IMR-90 (cell line): ENCODE measurements around the gene CDH13. TPM values are rescaled to one million over a fixed set of nuclear protein-coding genes. Genes with fewer than 3 reads are reported as not detected.

Source experiments
- ATAC-seq: fragments of 200-7000 bp; cut with Tn5 transposase; 2 replicates; pipeline ENCODE4 v1.9.1; 2020; ENCODE audit warnings: low read depth, mild to moderate bottlenecking, moderate library complexity
- BruUV-seq: library from RNA; stranded (reverse); fragments of 400-500 nt; replicated peaks from 2 replicates; lab custom pipeline; 2021; lab: Mats Ljungman, UMichigan
- CTCF ChIA-PET: fragments of 300-600 bp; formaldehyde crosslinking; extraction: SDS; loops from one replicate; lab custom pipeline; 2021; ENCODE audit warnings: antibody characterized with exemption; lab: Yijun Ruan, JAX
- POLR2A ChIA-PET: fragments of 300-600 bp; sonication (Branson Sonifier 250); formaldehyde crosslinking; loops from one replicate; lab custom pipeline; 2022; ENCODE audit warnings: antibody characterized with exemption; ENCODE audit not compliant: unreplicated experiment; lab: Charles Lee
- DNase-seq: peaks from one replicate; pipeline ENCODE4 v3.0.0; 2013
- H2AFZ ChIP-seq: replicated peaks from 2 replicates; pipeline ENCODE3; 2013; ENCODE audit warnings: low read length, mild to moderate bottlenecking; ENCODE audit not compliant: poor library complexity
- H2AK5ac ChIP-seq: 2 replicates; pipeline ENCODE4 v1.6.1; 2013; ENCODE audit warnings: low read depth, low read length, inconsistent platforms
- H2AK9ac ChIP-seq: replicated peaks from 2 replicates; pipeline ENCODE3; 2013; ENCODE audit warnings: mild to moderate bottlenecking, low read depth, low read length, moderate library complexity; ENCODE audit not compliant: poor library complexity
- H2BK120ac ChIP-seq: 2 replicates; pipeline ENCODE4 v1.6.1; 2013; ENCODE audit warnings: low read depth, low read length, inconsistent platforms
- H2BK15ac ChIP-seq: 3 replicates; pipeline ENCODE4 v1.6.1; 2013; ENCODE audit warnings: low read depth, low read length, inconsistent platforms
- H2BK20ac ChIP-seq: 2 replicates; pipeline ENCODE4 v1.6.1; 2013; ENCODE audit warnings: low read depth, mild to moderate bottlenecking, inconsistent platforms, low read length, moderate library complexity
- H2BK5ac ChIP-seq: 2 replicates; pipeline ENCODE4 v1.6.1; 2013; ENCODE audit warnings: mild to moderate bottlenecking, low read depth, low read length, inconsistent platforms; ENCODE audit not compliant: poor library complexity, severe bottlenecking
- H3K14ac ChIP-seq: replicated peaks from 2 replicates; pipeline ENCODE4 v1.6.1; 2013; ENCODE audit warnings: low read depth, low read length, inconsistent platforms
- H3K18ac ChIP-seq: 2 replicates; pipeline ENCODE4 v1.6.1; 2013; ENCODE audit warnings: low read depth, low read length, control low read depth
- H3K23ac ChIP-seq: 2 replicates; pipeline ENCODE4 v1.6.1; 2013; ENCODE audit warnings: low read depth, low read length, inconsistent platforms
- H3K27ac ChIP-seq: 2 replicates; pipeline ENCODE4 v1.5.1; 2013; ENCODE audit warnings: mild to moderate bottlenecking, control low read depth, low read length; ENCODE audit not compliant: insufficient read depth
- H3K27me3 ChIP-seq: 2 replicates; pipeline ENCODE4 v1.6.1; 2013; ENCODE audit warnings: low read length; ENCODE audit not compliant: control insufficient read depth, insufficient read depth
- H3K36me3 ChIP-seq: 2 replicates; pipeline ENCODE4 v1.6.1; 2013; ENCODE audit warnings: low read length, mixed read lengths; ENCODE audit not compliant: control insufficient read depth, insufficient read depth
- H3K4ac ChIP-seq: 2 replicates; pipeline ENCODE4 v1.6.1; 2013; ENCODE audit warnings: low read depth, low read length, inconsistent platforms
- H3K4me1 ChIP-seq: 2 replicates; pipeline ENCODE4 v1.6.1; 2013; ENCODE audit warnings: low read length, mixed read lengths; ENCODE audit not compliant: control insufficient read depth, insufficient read depth
- H3K4me2 ChIP-seq: 2 replicates; pipeline ENCODE4 v1.6.1; 2013; ENCODE audit warnings: low read depth, mild to moderate bottlenecking, control low read depth, low read length, moderate library complexity
- H3K4me3 ChIP-seq: 2 replicates; pipeline ENCODE4 v1.5.1; 2013; ENCODE audit warnings: low read depth, mild to moderate bottlenecking, control low read depth, low read length, moderate library complexity; ENCODE audit not compliant: insufficient read depth
- H3K56ac ChIP-seq: 2 replicates; pipeline ENCODE4 v1.6.1; 2013; ENCODE audit warnings: low read length, inconsistent platforms; ENCODE audit not compliant: insufficient read depth; ENCODE audit errors: extremely low read depth
- H3K79me1 ChIP-seq, 2 experiments: 2 replicates each; pipeline ENCODE4 v1.6.1; 2013; ENCODE audit warnings: low read length in 2 of 2, inconsistent platforms in 1 of 2, low read depth in 1 of 2
- H3K9ac ChIP-seq: 2 replicates; pipeline ENCODE4 v1.6.1; 2013; ENCODE audit warnings: low read depth, low read length, control low read depth
- H3K9me1 ChIP-seq: 2 replicates; pipeline ENCODE4 v1.6.1; 2013; ENCODE audit warnings: low read length, inconsistent platforms; ENCODE audit not compliant: insufficient read depth
- H3K9me3 ChIP-seq: 2 replicates; pipeline ENCODE4 v1.6.1; 2013; ENCODE audit warnings: low read length; ENCODE audit not compliant: control insufficient read depth, insufficient read depth
- H4K20me1 ChIP-seq: 2 replicates; pipeline ENCODE4 v1.6.1; 2013; ENCODE audit warnings: low read length, inconsistent platforms; ENCODE audit not compliant: insufficient read depth
- H4K5ac ChIP-seq: 2 replicates; pipeline ENCODE4 v1.6.1; 2013; ENCODE audit warnings: mild to moderate bottlenecking, low read depth, low read length, control low read depth
- H4K8ac ChIP-seq, 2 experiments: 2 replicates each; pipeline ENCODE4 v1.6.1; 2013; ENCODE audit warnings: low read depth in 2 of 2, low read length in 2 of 2, control low read depth in 1 of 2, inconsistent platforms in 1 of 2
- H4K91ac ChIP-seq: 2 replicates; pipeline ENCODE4 v1.6.1; 2013; ENCODE audit warnings: low read depth, low read length, inconsistent platforms; ENCODE audit not compliant: insufficient read depth
- MAFK ChIP-seq: IDR thresholded peaks from 2 replicates; pipeline ENCODE4 v1.6.1; 2012; ENCODE audit warnings: low read depth, low read length, improper control_type of control experiment
- MAZ ChIP-seq: IDR thresholded peaks from 2 replicates; pipeline ENCODE4 v1.6.1; 2012; ENCODE audit warnings: low read depth, mild to moderate bottlenecking, low read length, improper control_type of control experiment, moderate library complexity, borderline replicate concordance
- NFE2L2 ChIP-seq: fragments of 150-350 bp; IDR thresholded peaks from 2 replicates; pipeline ENCODE4 v1.6.1; 2016; ENCODE audit warnings: low read depth, mild to moderate bottlenecking, low read length
- POLR2A ChIP-seq: IDR thresholded peaks from 2 replicates; pipeline ENCODE4 v1.6.1; 2012; ENCODE audit warnings: mild to moderate bottlenecking, low read depth, low read length
- SMC3 ChIP-seq: fragments of 150-350 bp; IDR thresholded peaks from 2 replicates; pipeline ENCODE4 v1.6.1; 2016; ENCODE audit warnings: low read depth, mild to moderate bottlenecking, antibody characterized with exemption, low read length, moderate library complexity
- WGBS, 2 experiments: methylation state at CpG; one replicate each; pipeline versions ENCODE4 v1.1.5 to v1.1.7; 2013; ENCODE audit warnings: missing lambda C conversion rate in 2 of 2; ENCODE audit not compliant: insufficient read length in 1 of 2; ENCODE audit errors: extremely low coverage in 2 of 2; 5-methylcytosine and 5-hydroxymethylcytosine counted together
- dilution Hi-C: fragments of 300-500 bp; cut with HindIII; formaldehyde crosslinking; loops from one replicate; pipeline ENCODE4 v1.14.3; 2018; ENCODE audit warnings: low sequenced_read_pairs; ENCODE audit not compliant: unreplicated experiment
- in situ Hi-C: fragments of 300-500 bp; cut with MboI; formaldehyde crosslinking; loops from 3 replicates; pipeline ENCODE4 v1.14.3; 2019; ENCODE audit warnings: low sequenced_read_pairs, inconsistent platforms, mixed read lengths
- intact Hi-C: fragments of 100-400 bp; cut with micrococcal nuclease; formaldehyde crosslinking; loops from 2 replicates; pipeline ENCODE4 v1.10.0; 2022
- polyA plus RNA-seq, 3 experiments: library from polyadenylated mRNA; depleted of rRNA; stranded (reverse); fragments of >200 nt; gene quantifications; 2 replicates each; pipeline ENCODE4 v1.2.3, GENCODE V29; 2012; ENCODE audit warnings: low replicate concordance in 1 of 3
- total RNA-seq: library from RNA; depleted of rRNA; stranded (reverse); fragments of >200 nt; gene quantifications from 2 replicates; pipeline ENCODE4 v1.2.3, GENCODE V29; 2012

Gene CDH13
- total and polyA plus RNA-seq, 2 of the 4 experiments (the other 2 are of a cell fraction), result 61.6 to 74.7 TPM

- ChIA-PET POLR2A (no interaction called here), CTCF (no interaction called here)
- no peaks in the 10 kb centered on the region for H3K4me1 ChIP-seq
- no peak overlapping the region for H3K4me3 ChIP-seq
- ATAC-seq (no peak), DNase-seq (no peak)
- no peak overlapping the region for H3K14ac ChIP-seq
- no peaks in the 10 kb centered on the region for H4K20me1 ChIP-seq
- no peak overlapping the region for H2BK5ac ChIP-seq
- H2AFZ ChIP-seq, result no peak overlapping the region
- no peak overlapping the region for H3K9ac ChIP-seq
- H4K8ac ChIP-seq, result no peak overlapping the region
- BruUV-seq, result no TSS peak
- H4K5ac ChIP-seq, result no peak overlapping the region
- dilution Hi-C loops, result no loop called here
- no peak overlapping the region for H2AK5ac ChIP-seq
- no peak overlapping the region for H3K4ac ChIP-seq
- in situ Hi-C loops, result no loop called here
- H3K27me3 ChIP-seq, result no peaks in the 10 kb centered on the region
- H3K27ac ChIP-seq, result no peak overlapping the region
- TF ChIP-seq POLR2A (no peak), MAZ (no peak), SMC3 (no peak), MAFK (no peak), NFE2L2 (no peak)
- WGBS, 2 experiments, result 100% methylated on average over 1 of the region's 3 CpGs; no CpG with 5 or more reads in 1 of the 2 experiments
- H3K4me2 ChIP-seq, result no peak overlapping the region
- no peak overlapping the region for H2BK15ac ChIP-seq
- H4K91ac ChIP-seq, result no peak overlapping the region
- no peaks in the 10 kb centered on the region; the same call in 1 of the 2 replicates for H3K9me1 ChIP-seq
- no peak overlapping the region for H3K23ac ChIP-seq
- no peak overlapping the region for H3K18ac ChIP-seq
- H2AK9ac ChIP-seq, result no peak overlapping the region
- H3K79me1 ChIP-seq, result peaks cover 6 to 10% of the 10 kb centered on the region in 2 experiments; a peak in 3 of 4 replicates
- no peaks in the 10 kb centered on the region for H3K36me3 ChIP-seq
- intact Hi-C loops, result no loop called here
- no peaks in the 10 kb centered on the region for H3K9me3 ChIP-seq
- no peak overlapping the region for H2BK20ac ChIP-seq
- no peak overlapping the region for H3K56ac ChIP-seq
- no peak overlapping the region for H2BK120ac ChIP-seq
Observed at GRCh38 chr16:82784573-82784968, 157.8 kb downstream of the CDH13 start.
